HFFc6 (cell line): ENCODE results near the gene STXBP6. TPM values are rescaled to one million over a fixed set of nuclear protein-coding genes. Genes with fewer than 3 reads are reported as not detected.
"Not testable (repeated sequence)": the region's sequence is repeated elsewhere in the genome, so short reads cannot be mapped to it uniquely, and the experiment has no call there.

Experiments used
- DNase-seq: peaks from one replicate; pipeline ENCODE4 v3.0.0-alpha.2; 2018
- H3K27ac Mint-ChIP-seq: 2 replicates; pipeline ENCODE4 v1.8.0; 2020; ENCODE audit warnings: mild to moderate bottlenecking, mixed read lengths
- H3K27me3 Mint-ChIP-seq: 2 replicates; pipeline ENCODE4 v1.8.0; 2021; ENCODE audit warnings: mild to moderate bottlenecking, moderate library complexity, mixed read lengths; ENCODE audit not compliant: insufficient read depth
- H3K36me3 Mint-ChIP-seq: 2 replicates; pipeline ENCODE4 v1.8.0; 2021; ENCODE audit warnings: low read depth, mixed read lengths
- H3K4me1 Mint-ChIP-seq: 2 replicates; pipeline ENCODE4 v1.8.0; 2020; ENCODE audit warnings: low read depth, mixed read lengths
- H3K4me3 Mint-ChIP-seq: 2 replicates; pipeline ENCODE4 v1.8.0; 2020; ENCODE audit warnings: mild to moderate bottlenecking, moderate library complexity, mixed read lengths
- H3K9me3 Mint-ChIP-seq: 2 replicates; pipeline ENCODE4 v1.8.0; 2020; ENCODE audit warnings: mild to moderate bottlenecking, mixed read lengths
- CTCF ChIP-seq: fragments of 200-600 bp; sonication (generic); IDR thresholded peaks from 2 replicates; pipeline ENCODE4 v1.5.0; 2021; ENCODE audit warnings: antibody characterized with exemption, mild to moderate bottlenecking
- total RNA-seq, 6 experiments: library from RNA; stranded (reverse); fragmentation: NEBNext Ultra II Directional; extraction: Animal tissue kit (Norgen Biotek cat#: 25700); gene quantifications; 2 replicates in 1 of 6; 3 replicates in 5 of 6; pipeline ENCODE4 v1.2.3, GENCODE V29; 2021

The STXBP6 gene
- total RNA-seq, 6 experiments from 2014 or later = 15.4 to 17.5 (median 17.0) TPM

DNA sequence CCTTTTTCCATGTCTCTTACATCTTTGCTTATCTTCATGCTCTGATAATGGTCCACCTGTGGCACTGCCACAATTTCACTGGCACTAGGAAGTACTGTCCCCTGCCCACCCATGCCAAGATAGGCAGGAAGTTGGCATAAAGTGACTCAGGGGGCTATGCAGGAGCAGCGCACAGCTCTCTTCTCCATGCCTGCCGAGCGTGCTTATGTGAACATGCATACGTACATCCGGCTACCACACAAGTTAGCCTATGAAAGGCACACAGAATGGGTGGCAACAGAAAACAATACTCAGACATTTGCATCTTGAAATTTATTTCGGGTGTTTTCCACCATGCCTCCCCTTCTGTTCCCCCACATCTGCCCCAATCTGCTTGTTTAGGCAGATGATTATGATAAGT, 241.5 kb downstream of the STXBP6 start:
- Mint-ChIP-seq H3K36me3 (no peaks in the 10 kb centered on the region), H3K27me3 (no peaks in the 10 kb centered on the region), H3K9me3 (no peaks in the 10 kb centered on the region), H3K4me3 (no peak overlapping the region), H3K27ac (no peak overlapping the region), H3K4me1 (peaks cover 7% of the 10 kb centered on the region; the same call in 1 of the 2 replicates)
- DNase-seq = no peak
- no peak for TF ChIP-seq CTCF

GRCh38 chr14:24806061-24806678, 243.8 kb downstream of the STXBP6 start:
- peaks cover 7% of the 10 kb centered on the region; the same call in 1 of the 2 replicates for H3K4me1 Mint-ChIP-seq
- H3K27ac Mint-ChIP-seq = no peak overlapping the region
- DNase-seq = peak; percentile 33

DNA sequence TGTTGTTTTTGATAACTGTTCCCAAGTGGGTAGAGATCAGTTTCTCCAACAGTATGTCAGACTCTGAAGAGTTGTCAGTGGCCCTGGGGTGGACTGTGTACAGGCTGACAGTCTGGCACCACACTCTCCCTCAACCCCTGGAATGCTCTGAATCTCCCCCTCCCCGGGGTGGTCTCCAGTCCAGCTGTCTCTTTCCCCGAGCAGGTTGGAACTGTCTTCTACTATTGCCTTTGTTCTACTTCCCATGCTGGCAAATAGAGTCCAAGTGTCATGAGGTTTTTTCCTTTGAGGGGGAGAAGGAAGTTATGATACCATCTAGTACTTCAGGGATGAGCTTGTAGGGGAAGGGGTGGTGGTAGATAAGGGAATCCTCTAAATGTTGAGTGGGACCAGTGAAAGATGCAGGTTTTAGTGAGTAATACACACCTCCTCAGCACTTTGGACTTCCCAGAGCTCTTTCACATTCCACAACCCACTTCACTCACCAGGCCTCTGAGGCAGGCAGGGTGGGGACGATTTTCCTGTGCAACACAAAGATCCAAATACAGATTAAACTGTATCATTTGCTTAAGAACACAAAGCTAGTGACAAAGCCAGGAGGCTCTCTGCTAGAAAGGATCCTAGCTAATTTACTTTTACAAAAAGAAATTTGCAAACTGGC, 245.3 kb downstream of the STXBP6 start:
- no peak for TF ChIP-seq CTCF
- no peaks in the 10 kb centered on the region for H3K27me3 Mint-ChIP-seq
- no peak for DNase-seq
- no peak overlapping the region for H3K4me3 Mint-ChIP-seq
- H3K4me1 Mint-ChIP-seq = peaks cover 7% of the 10 kb centered on the region; the same call in 1 of the 2 replicates
- no peaks in the 10 kb centered on the region for H3K36me3 Mint-ChIP-seq
- no peak overlapping the region for H3K27ac Mint-ChIP-seq
- no peaks in the 10 kb centered on the region for H3K9me3 Mint-ChIP-seq

More at GRCh38 chr14:24806061-24806678, 243.8 kb downstream of the STXBP6 start:
- TF ChIP-seq CTCF = peak; percentile 86
- no peaks in the 10 kb centered on the region for H3K36me3 Mint-ChIP-seq
- no peaks in the 10 kb centered on the region for H3K9me3 Mint-ChIP-seq
- H3K4me3 Mint-ChIP-seq = no peak overlapping the region
- no peaks in the 10 kb centered on the region for H3K27me3 Mint-ChIP-seq

DNA sequence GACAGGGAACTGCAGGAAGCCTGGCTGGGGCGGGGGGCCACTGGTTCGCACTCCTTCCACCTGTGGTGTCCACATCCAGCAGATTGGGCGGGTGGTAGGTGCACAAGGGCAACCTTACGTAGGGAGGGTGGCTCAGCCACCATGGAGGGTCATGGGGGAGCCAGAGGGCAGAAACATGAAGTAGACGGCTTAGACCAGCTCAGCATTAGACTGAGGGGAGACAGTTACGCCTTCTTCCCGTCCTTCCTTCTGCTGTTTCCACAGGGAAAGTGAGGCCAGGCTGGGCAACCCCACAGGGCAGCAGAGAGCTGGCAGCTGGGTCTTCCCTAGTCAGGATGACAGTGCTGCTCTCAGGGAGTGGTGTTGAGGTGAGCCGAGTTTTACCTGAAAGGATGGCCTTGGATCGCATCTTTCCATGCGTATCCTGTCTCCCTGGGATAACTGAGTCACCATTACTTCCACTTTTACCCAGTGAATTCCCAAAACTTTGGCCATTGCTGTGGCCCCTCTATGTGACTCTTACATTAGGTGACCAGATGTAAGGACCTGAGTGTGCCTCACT, 245.9 kb downstream of the STXBP6 start:
- peaks cover 7% of the 10 kb centered on the region; the same call in 1 of the 2 replicates for H3K4me1 Mint-ChIP-seq
- no peak overlapping the region for H3K4me3 Mint-ChIP-seq
- H3K9me3 Mint-ChIP-seq = no peaks in the 10 kb centered on the region
- TF ChIP-seq CTCF = no peak
- no peaks in the 10 kb centered on the region for H3K27me3 Mint-ChIP-seq
- DNase-seq = no peak
- H3K36me3 Mint-ChIP-seq = no peaks in the 10 kb centered on the region
- H3K27ac Mint-ChIP-seq = no peak overlapping the region

DNA sequence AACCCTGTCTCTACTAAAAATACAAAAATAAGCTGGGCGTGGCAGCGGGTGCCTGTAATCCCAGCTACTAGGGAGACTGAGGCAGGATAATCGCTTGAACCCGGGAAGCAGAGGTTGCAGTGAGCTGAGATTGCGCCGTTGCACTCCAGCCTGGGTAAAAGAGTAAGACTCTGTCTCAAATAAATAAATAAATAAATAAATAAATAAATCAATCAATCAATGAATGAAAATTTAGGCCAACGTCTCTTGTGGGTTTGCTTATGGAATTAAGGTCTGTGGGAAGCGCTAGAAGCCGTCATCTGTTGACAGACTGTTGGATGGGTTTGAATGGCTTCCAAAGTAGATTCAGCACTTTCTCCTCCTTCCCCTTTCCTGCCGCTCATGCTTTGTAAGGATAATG, 246.5 kb downstream of the STXBP6 start:
- H3K27me3 Mint-ChIP-seq, H3K27ac Mint-ChIP-seq, H3K4me3 Mint-ChIP-seq, H3K9me3 Mint-ChIP-seq, DNase-seq, H3K4me1 Mint-ChIP-seq, H3K36me3 Mint-ChIP-seq: not testable (repeated sequence)

DNA sequence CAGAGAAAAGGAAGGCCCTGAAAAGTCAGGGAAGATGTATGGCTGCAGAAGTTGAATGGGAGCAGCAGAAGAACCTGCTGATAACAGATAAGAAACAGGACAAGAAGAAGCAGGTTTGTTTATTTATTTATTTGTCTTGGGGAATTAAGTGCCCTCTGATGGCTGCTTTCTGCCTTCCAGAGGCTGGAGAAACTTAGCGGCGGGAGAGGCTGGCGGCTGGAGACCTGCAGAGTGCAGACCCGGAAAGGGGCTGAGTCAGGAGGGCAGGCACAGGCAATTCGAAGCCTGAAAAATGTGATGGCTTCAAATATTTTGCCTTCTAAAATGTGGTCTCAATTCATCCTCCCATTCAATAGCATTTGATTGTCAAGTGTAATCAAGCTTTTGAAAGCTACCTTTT, 247.7 kb downstream of the STXBP6 start:
- no peak overlapping the region for H3K4me3 Mint-ChIP-seq

More for the DNA sequence above, 247.7 kb downstream of the STXBP6 start:
- H3K36me3 Mint-ChIP-seq = no peaks in the 10 kb centered on the region
- no peak for TF ChIP-seq CTCF
- DNase-seq = no peak
- H3K9me3 Mint-ChIP-seq = no peaks in the 10 kb centered on the region
- H3K27me3 Mint-ChIP-seq = no peaks in the 10 kb centered on the region
- peaks cover 7% of the 10 kb centered on the region; the same call in 1 of the 2 replicates for H3K4me1 Mint-ChIP-seq
- no peak overlapping the region for H3K27ac Mint-ChIP-seq
